IPS DF 19.7 (cell line): ENCODE data around the gene TBC1D24.

Source experiments
- DNase-seq: peaks from one replicate; pipeline ENCODE4 v3.0.0-alpha.2; 2013; ENCODE audit warnings: low read depth, low spot score

The TBC1D24 gene

GRCh38 chr16:2482708-2483534 is 8.0 kb downstream of the TBC1D24 start:
- no peak for DNase-seq

GRCh38 chr16:2483939-2484897 is 9.3 kb downstream of the TBC1D24 start:
- DNase-seq, result no peak

GRCh38 chr16:2484898-2485508 is 10.1 kb downstream of the TBC1D24 start:
- no peak for DNase-seq

GRCh38 chr16:2485811-2486507 is 11.0 kb downstream of the TBC1D24 start:
- no peak for DNase-seq

GRCh38 chr16:2486645-2487516 is 12.0 kb downstream of the TBC1D24 start:
- no peak for DNase-seq

GRCh38 chr16:2487517-2487842 is 12.6 kb downstream of the TBC1D24 start:
- no peak for DNase-seq

- DNase-seq, result no peak
These were observed 13.1 kb downstream of the TBC1D24 start for GRCh38 chr16:2487903-2488531.

- DNase-seq, result no peak
These were observed 14.7 kb downstream of the TBC1D24 start for GRCh38 chr16:2489581-2489980.

- DNase-seq, result no peak
These were observed 15.5 kb downstream of the TBC1D24 start for GRCh38 chr16:2490190-2491105.

GRCh38 chr16:2492292-2492691 is 17.4 kb downstream of the TBC1D24 start:
- no peak for DNase-seq

- DNase-seq, result no peak
These were observed 18.7 kb downstream of the TBC1D24 start for GRCh38 chr16:2493605-2494004.

GRCh38 chr16:2494616-2495015 is 19.7 kb downstream of the TBC1D24 start:
- DNase-seq, result no peak

- no peak for DNase-seq
These were observed 20.1 kb downstream of the TBC1D24 start for GRCh38 chr16:2495041-2495440.

GRCh38 chr16:2496223-2497115 is 21.5 kb downstream of the TBC1D24 start:
- DNase-seq, result no peak

- no peak for DNase-seq
These were observed 22.2 kb downstream of the TBC1D24 start for GRCh38 chr16:2497116-2497630.

- DNase-seq, result no peak
These were observed 23.0 kb downstream of the TBC1D24 start for GRCh38 chr16:2497695-2498484.
